Left ventricle myocardium inferior (tissue), 1 donor: ENCODE measurements around the gene SQOR. TPM values are rescaled to one million over a fixed set of nuclear protein-coding genes. Genes with fewer than 3 reads are reported as not detected.
"Not testable (repeated sequence)": the region's sequence is repeated elsewhere in the genome, so short reads cannot be mapped to it uniquely, and the experiment has no call there.

Experiments used
- DNase-seq: peaks from one replicate; pipeline ENCODE4 v3.0.0-alpha.2; 2020
- H3K27ac ChIP-seq: fragments of 200-600 bp; replicated peaks from 2 replicates; pipeline ENCODE4 v1.8.0; 2021
- H3K27me3 ChIP-seq: fragments of 200-600 bp; 2 replicates; pipeline ENCODE4 v1.8.0; 2021; ENCODE audit warnings: low read depth
- H3K36me3 ChIP-seq: fragments of 200-600 bp; 2 replicates; pipeline ENCODE4 v1.8.0; 2021
- H3K4me1 ChIP-seq: fragments of 200-600 bp; 2 replicates; pipeline ENCODE4 v1.8.0; 2021
- H3K4me3 ChIP-seq: fragments of 200-600 bp; 2 replicates; pipeline ENCODE4 v1.8.0; 2021; ENCODE audit warnings: mild to moderate bottlenecking, moderate library complexity
- H3K9me3 ChIP-seq: fragments of 200-600 bp; replicated peaks from 2 replicates; pipeline ENCODE4 v1.8.0; 2021
- intact Hi-C: fragments of 100-400 bp; cut with micrococcal nuclease; formaldehyde crosslinking; loops from one replicate; pipeline ENCODE4 v1.11.0; 2022
- total RNA-seq: library from RNA; stranded (reverse); fragmentation: NEBNext Ultra II Directional; extraction: Animal tissue kit (Norgen Biotek cat#: 25700); gene quantifications from one replicate; pipeline ENCODE4 v1.2.1, GENCODE V29; 2021
- TF ChIP-seq, protein P1 (sequence below): fragments of 200-600 bp; IDR thresholded peaks from 2 replicates; pipeline ENCODE4 v1.8.0; 2021; ENCODE audit warnings: antibody characterized with exemption, mild to moderate bottlenecking, borderline replicate concordance
- donor health status: DM: no; HTN: yes; CAD: no; lungs with severe emphysema.

SQOR gene
- total RNA-seq, 1 donor from 2014 or later = 16.5 TPM

- Histone ChIP-seq H3K27me3 (no peaks in the 10 kb centered on the region), H3K9me3 (no peaks in the 10 kb centered on the region), H3K4me3 (no peak overlapping the region), H3K27ac (no peak overlapping the region), H3K4me1 (peaks cover 56% of the 10 kb centered on the region), H3K36me3 (no peaks in the 10 kb centered on the region)
- intact Hi-C loops = no loop called here
- TF ChIP-seq, protein P1, sequence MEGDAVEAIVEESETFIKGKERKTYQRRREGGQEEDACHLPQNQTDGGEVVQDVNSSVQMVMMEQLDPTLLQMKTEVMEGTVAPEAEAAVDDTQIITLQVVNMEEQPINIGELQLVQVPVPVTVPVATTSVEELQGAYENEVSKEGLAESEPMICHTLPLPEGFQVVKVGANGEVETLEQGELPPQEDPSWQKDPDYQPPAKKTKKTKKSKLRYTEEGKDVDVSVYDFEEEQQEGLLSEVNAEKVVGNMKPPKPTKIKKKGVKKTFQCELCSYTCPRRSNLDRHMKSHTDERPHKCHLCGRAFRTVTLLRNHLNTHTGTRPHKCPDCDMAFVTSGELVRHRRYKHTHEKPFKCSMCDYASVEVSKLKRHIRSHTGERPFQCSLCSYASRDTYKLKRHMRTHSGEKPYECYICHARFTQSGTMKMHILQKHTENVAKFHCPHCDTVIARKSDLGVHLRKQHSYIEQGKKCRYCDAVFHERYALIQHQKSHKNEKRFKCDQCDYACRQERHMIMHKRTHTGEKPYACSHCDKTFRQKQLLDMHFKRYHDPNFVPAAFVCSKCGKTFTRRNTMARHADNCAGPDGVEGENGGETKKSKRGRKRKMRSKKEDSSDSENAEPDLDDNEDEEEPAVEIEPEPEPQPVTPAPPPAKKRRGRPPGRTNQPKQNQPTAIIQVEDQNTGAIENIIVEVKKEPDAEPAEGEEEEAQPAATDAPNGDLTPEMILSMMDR = no peak
- no peak for DNase-seq
Observed at GRCh38 chr15:45646220-45646619, 11.4 kb downstream of the SQOR start.

- TF ChIP-seq, protein P1 = no peak
- Histone ChIP-seq H3K36me3 (no peaks in the 10 kb centered on the region), H3K4me3 (no peak overlapping the region), H3K4me1 (peaks cover 44% of the 10 kb centered on the region), H3K27ac (no peak overlapping the region), H3K27me3 (no peaks in the 10 kb centered on the region), H3K9me3 (no peaks in the 10 kb centered on the region)
- intact Hi-C loops = no loop called here
- no peak for DNase-seq
Observed at GRCh38 chr15:45647828-45648227, 13.0 kb downstream of the SQOR start.

DNA sequence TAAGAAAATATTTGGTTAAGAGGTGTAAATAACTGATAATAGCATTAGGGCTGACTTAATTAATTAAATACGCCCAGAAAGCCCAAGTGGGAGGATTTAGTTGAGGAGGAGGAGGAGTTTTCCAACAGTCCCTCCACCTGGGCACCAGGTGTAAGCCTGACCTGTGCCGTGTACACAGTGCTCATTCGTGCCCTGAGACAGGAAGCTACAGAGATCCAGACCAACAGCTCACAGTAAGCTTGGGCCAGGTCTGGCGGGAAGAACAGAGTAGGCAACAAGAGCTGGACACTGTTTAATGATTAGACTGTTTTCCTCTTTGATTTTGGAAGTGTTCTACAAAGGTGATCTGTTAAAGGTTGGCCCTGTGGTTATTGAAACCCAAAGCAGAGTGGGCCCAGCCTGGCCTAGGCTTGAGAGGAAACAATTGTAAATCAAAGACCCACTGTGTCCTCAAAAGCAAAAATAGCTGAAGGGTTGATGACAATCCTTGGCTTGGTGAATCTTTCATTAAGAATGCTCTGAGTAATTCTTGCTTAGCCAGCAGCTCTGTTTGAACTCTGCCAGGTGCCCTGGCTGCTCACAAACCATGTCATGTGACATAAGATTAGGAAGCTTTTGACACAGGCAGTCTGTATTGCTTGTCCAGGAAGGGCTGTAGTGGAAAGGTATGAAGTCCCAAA is 13.8 kb downstream of the SQOR start:
- peaks cover 51% of the 10 kb centered on the region for H3K4me1 ChIP-seq
- no peak for DNase-seq
- no peak overlapping the region for H3K27ac ChIP-seq
- H3K9me3 ChIP-seq = no peaks in the 10 kb centered on the region
- intact Hi-C loops = no loop called here
- TF ChIP-seq, protein P1 = no peak
- H3K27me3 ChIP-seq = no peaks in the 10 kb centered on the region
- no peak overlapping the region for H3K4me3 ChIP-seq
- no peaks in the 10 kb centered on the region for H3K36me3 ChIP-seq

GRCh38 chr15:45650007-45650406 is 15.2 kb downstream of the SQOR start:
- H3K36me3 ChIP-seq, H3K27me3 ChIP-seq, H3K27ac ChIP-seq, DNase-seq, intact Hi-C loops, H3K9me3 ChIP-seq, H3K4me3 ChIP-seq: not testable (repeated sequence)
- H3K4me1 ChIP-seq = peaks cover 52% of the 10 kb centered on the region

- no peak for DNase-seq
- H3K4me1 ChIP-seq = peaks cover 42% of the 10 kb centered on the region
- TF ChIP-seq, protein P1 = no peak
- no peaks in the 10 kb centered on the region for H3K36me3 ChIP-seq
- H3K27me3 ChIP-seq = no peaks in the 10 kb centered on the region
- no peaks in the 10 kb centered on the region for H3K9me3 ChIP-seq
- no peak overlapping the region for H3K4me3 ChIP-seq
- H3K27ac ChIP-seq = no peak overlapping the region
- intact Hi-C loops = no loop called here
Observed at GRCh38 chr15:45650889-45651525, 16.2 kb downstream of the SQOR start.
